ENCODE results near the gene SPRR1B. TPM values are rescaled to one million over a fixed set of nuclear protein-coding genes. Genes with fewer than 3 reads are reported as not detected.

Gene SPRR1B
- total RNA-seq, 1 experiment from 2014 or later, result not detected

GRCh38 chr1:153070243-153070642 lies 39.2 kb downstream of the SPRR1B start:
- H4K20me1 ChIP-seq (ENCODE audit: control insufficient read depth, insufficient read depth, insufficient read length), result no peaks in the 10 kb centered on the region
- no peak overlapping the region for H3K27ac ChIP-seq (ENCODE audit: insufficient read length, low read depth, low read length)
- H2BK12ac ChIP-seq (ENCODE audit: insufficient read length, low read depth, low read length), result no peak overlapping the region
- H2BK20ac ChIP-seq (ENCODE audit: low read depth, low read length, poor library complexity, severe bottlenecking), result no peak overlapping the region
- no peak overlapping the region for H3K14ac ChIP-seq (ENCODE audit: insufficient read depth, low read length)
- H2BK5ac ChIP-seq (ENCODE audit: insufficient read length, low read length), result no peak overlapping the region
- H3K27me3 Mint-ChIP-seq (ENCODE audit: low read depth), result peaks cover 3% of the 10 kb centered on the region; the same call in 1 of the 2 replicates
- no peaks in the 10 kb centered on the region for H3K27me3 ChIP-seq (ENCODE audit: insufficient read depth, low read length)
- no peak overlapping the region for H3K4me3 Mint-ChIP-seq
- H3K4me1 ChIP-seq (ENCODE audit: insufficient read depth, low read length), result no peaks in the 10 kb centered on the region
- no peaks in the 10 kb centered on the region for H3K9me3 ChIP-seq (ENCODE audit: control insufficient read depth, low read depth, low read length)
- H2AFZ ChIP-seq (ENCODE audit: low read length), result no peak overlapping the region
- no peaks in the 10 kb centered on the region for H3K79me2 ChIP-seq (ENCODE audit: insufficient read depth, low read length)
- no peak overlapping the region for H3K9ac ChIP-seq (ENCODE audit: extremely low read depth, insufficient read length, low read length)
- no CpG with 5 or more reads among the region's 2 CpGs for WGBS (ENCODE audit: extremely low coverage, insufficient read length, low lambda C conversion rate)
- H3K36me3 Mint-ChIP-seq (ENCODE audit: insufficient read depth in 1 of 3, low read depth in 3 of 3), result no peaks in the 10 kb centered on the region
- no peaks in the 10 kb centered on the region for H3K79me1 ChIP-seq (ENCODE audit: insufficient read depth, low read depth, low read length, poor library complexity, severe bottlenecking)
- H2BK120ac ChIP-seq (ENCODE audit: low read depth, low read length, poor library complexity, severe bottlenecking), result no peak overlapping the region
- DNase-seq, result no peak
- H4K8ac ChIP-seq (replicated peaks; ENCODE audit: insufficient read length, low read depth, low read length), result no peak overlapping the region
- no peak overlapping the region for H4K5ac ChIP-seq (ENCODE audit: insufficient read length, low read depth, low read length)
- H3K56ac ChIP-seq (ENCODE audit: insufficient read length, low read depth, low read length), result no peak overlapping the region
- no peak overlapping the region for H3T11ph ChIP-seq (ENCODE audit: low read length)
- no peak overlapping the region for H3K23ac ChIP-seq (ENCODE audit: insufficient read length, low read depth, low read length)
- H2BK15ac ChIP-seq (ENCODE audit: low read depth, low read length), result no peak overlapping the region
- no peak overlapping the region for H4K91ac ChIP-seq (ENCODE audit: insufficient read length, low read depth, low read length)
- H3K4me1 Mint-ChIP-seq, result no peaks in the 10 kb centered on the region
- no peaks in the 10 kb centered on the region for H3K9me3 Mint-ChIP-seq
- no peak overlapping the region for H3K18ac ChIP-seq (ENCODE audit: insufficient read length, low read depth, low read length)
- H3K23me2 ChIP-seq (ENCODE audit: insufficient read length, low read depth, low read length, poor library complexity, severe bottlenecking), result no peaks in the 10 kb centered on the region
- no peak overlapping the region for H3K4me2 ChIP-seq (ENCODE audit: insufficient read depth, insufficient read length, low read length)
- no peak overlapping the region for H3K27ac Mint-ChIP-seq
- no peak overlapping the region for H3K4ac ChIP-seq (ENCODE audit: low read depth, low read length)
- H2AK5ac ChIP-seq (ENCODE audit: insufficient read length, low read length), result no peak overlapping the region
- TF ChIP-seq CTCF (conservative IDR thresholded peaks at IDR 0.05), result no peak

Measured in H9 (cell line).